CD4-positive, alpha-beta T cell treated with Interleukin-21 for 1 hour (primary cell): ENCODE data around the gene RPS19BP1.
A peak's percentile ranks its signal among the peaks of the same experiment; 100 is the strongest.

Experiments
- DNase-seq: peaks from one replicate; pipeline ENCODE4 v3.0.0-alpha.2; 2020

The RPS19BP1 gene

GRCh38 chr22:39558950-39559349 lies 26.4 kb upstream of the RPS19BP1 start:
- DNase-seq = no peak

GRCh38 chr22:39558254-39558727 lies 25.7 kb upstream of the RPS19BP1 start:
- DNase-seq = no peak

GRCh38 chr22:39556970-39557841 lies 24.7 kb upstream of the RPS19BP1 start:
- DNase-seq = peak; percentile 44

GRCh38 chr22:39554151-39554550 lies 21.6 kb upstream of the RPS19BP1 start:
- no peak for DNase-seq

- DNase-seq = no peak
These were observed 20.9 kb upstream of the RPS19BP1 start for GRCh38 chr22:39553429-39553828.

GRCh38 chr22:39547587-39547947 lies 15.0 kb upstream of the RPS19BP1 start:
- no peak for DNase-seq

GRCh38 chr22:39546889-39547586 lies 14.5 kb upstream of the RPS19BP1 start:
- no peak for DNase-seq

- peak; percentile 72 for DNase-seq
These were observed 13.1 kb upstream of the RPS19BP1 start for GRCh38 chr22:39545386-39546365.

GRCh38 chr22:39543095-39543494 lies 10.5 kb upstream of the RPS19BP1 start:
- DNase-seq = peak; percentile 27

GRCh38 chr22:39537975-39538374 lies 5.4 kb upstream of the RPS19BP1 start:
- DNase-seq = no peak

GRCh38 chr22:39536711-39537110 lies 4.2 kb upstream of the RPS19BP1 start:
- no peak for DNase-seq

GRCh38 chr22:39535831-39536449 lies 3.4 kb upstream of the RPS19BP1 start:
- no peak for DNase-seq

GRCh38 chr22:39535357-39535725 lies 2.8 kb upstream of the RPS19BP1 start:
- DNase-seq = no peak

- DNase-seq = peak; percentile 79
These were observed 2.2 kb upstream of the RPS19BP1 start for GRCh38 chr22:39534591-39535356.

- DNase-seq = no peak
These were observed 1.6 kb upstream of the RPS19BP1 start for GRCh38 chr22:39534092-39534506.

GRCh38 chr22:39530692-39531331 lies 1.7 kb downstream of the RPS19BP1 start:
- peak; percentile 49 for DNase-seq

GRCh38 chr22:39530116-39530515 lies 2.4 kb downstream of the RPS19BP1 start:
- no peak for DNase-seq

GRCh38 chr22:39529487-39529851 lies 3.1 kb downstream of the RPS19BP1 start:
- no peak for DNase-seq

- peak; percentile 94 for DNase-seq
These were observed 3.7 kb downstream of the RPS19BP1 start for GRCh38 chr22:39528681-39529486.

GRCh38 chr22:39528080-39528661 lies 4.4 kb downstream of the RPS19BP1 start:
- no peak for DNase-seq
